Keratinocyte (primary cell): ENCODE measurements around the gene MALRD1. TPM values are rescaled to one million over a fixed set of nuclear protein-coding genes. Genes with fewer than 3 reads are reported as not detected.

ENCODE experiments used
- DNase-seq: peaks from one replicate; pipeline ENCODE4 v3.0.0-alpha.2; 2011; ENCODE audit warnings: low read depth, missing footprints, low spot score
- FAIRE-seq: peaks from 2 replicates; lab custom pipeline; 2011; peaks lifted over from hg19 to GRCh38; lab: Jason Lieb, UNC
- H2AFZ ChIP-seq: 2 replicates; pipeline ENCODE4 v1.6.0; 2012; ENCODE audit warnings: low read length, control low read depth, inconsistent platforms; ENCODE audit not compliant: control insufficient read depth
- H3K27ac ChIP-seq: 2 replicates; pipeline ENCODE4 v1.5.1; 2011; ENCODE audit warnings: low read length; ENCODE audit not compliant: control insufficient read depth, insufficient read depth
- H3K27me3 ChIP-seq: 3 replicates; pipeline ENCODE4 v1.6.0; 2011; ENCODE audit warnings: low read length; ENCODE audit not compliant: control insufficient read depth, insufficient read depth; ENCODE audit errors: extremely low read depth
- H3K36me3 ChIP-seq, 2 experiments: 2 replicates in 1 of 2; 3 replicates in 1 of 2; pipeline ENCODE4 v1.5.1; 2011; ENCODE audit warnings: low read length in 2 of 2, mild to moderate bottlenecking in 1 of 2; ENCODE audit not compliant: control insufficient read depth in 2 of 2, insufficient read depth in 2 of 2; ENCODE audit errors: extremely low read depth in 1 of 2
- H3K4me1 ChIP-seq: 3 replicates; pipeline ENCODE4 v1.5.1; 2011; ENCODE audit warnings: low read length; ENCODE audit not compliant: control insufficient read depth, insufficient read depth; ENCODE audit errors: extremely low read depth
- H3K4me2 ChIP-seq: 3 replicates; pipeline ENCODE4 v1.6.0; 2011; ENCODE audit warnings: low read depth, low read length; ENCODE audit not compliant: control insufficient read depth, insufficient read depth; ENCODE audit errors: extremely low read depth
- H3K4me3 ChIP-seq, 3 experiments: fragments of 200-600 bp in 1 of 3; sonication (generic) in 1 of 3; 2 replicates in 2 of 3; 3 replicates in 1 of 3; pipeline ENCODE4 v1.5.1; 2011 to 2016; ENCODE audit warnings: low read length in 3 of 3, mild to moderate bottlenecking in 3 of 3, control low read depth in 2 of 3, inconsistent platforms in 1 of 3, low read depth in 1 of 3, mixed read lengths in 1 of 3, mixed run types in 1 of 3, moderate library complexity in 1 of 3; ENCODE audit not compliant: control insufficient read depth in 2 of 3, insufficient read depth in 2 of 3; ENCODE audit errors: extremely low read depth in 1 of 3
- H3K79me2 ChIP-seq: 2 replicates; pipeline ENCODE4 v1.6.0; 2012; ENCODE audit warnings: low read length; ENCODE audit not compliant: control insufficient read depth, insufficient read depth
- H3K9ac ChIP-seq: 3 replicates; pipeline ENCODE4 v1.6.0; 2011; ENCODE audit warnings: low read length; ENCODE audit not compliant: control insufficient read depth, insufficient read depth; ENCODE audit errors: extremely low read depth
- H3K9me1 ChIP-seq: 3 replicates; pipeline ENCODE4 v1.6.0; 2011; ENCODE audit warnings: low read length; ENCODE audit not compliant: control insufficient read depth, insufficient read depth; ENCODE audit errors: extremely low read depth
- H3K9me3 ChIP-seq: 2 replicates; pipeline ENCODE4 v1.5.1; 2012; ENCODE audit warnings: low read depth, low read length; ENCODE audit not compliant: control insufficient read depth
- H4K20me1 ChIP-seq: 3 replicates; pipeline ENCODE4 v1.6.0; 2011; ENCODE audit warnings: low read length; ENCODE audit not compliant: control insufficient read depth, insufficient read depth; ENCODE audit errors: extremely low read depth
- EZH2 ChIP-seq: IDR thresholded peaks from one replicate; pipeline ENCODE4 v1.6.1; 2012; ENCODE audit warnings: inconsistent platforms, mild to moderate bottlenecking, low read length, moderate library complexity
- dilution Hi-C: fragments of 300-500 bp; cut with MboI; formaldehyde crosslinking; loops from one replicate; pipeline ENCODE4 v1.7.0; 2020; ENCODE audit warnings: low sequenced_read_pairs; ENCODE audit not compliant: extremely low pct_ligation_motif_present
- polyA plus RNA-seq, 5 experiments: library from polyadenylated mRNA; depleted of rRNA in 3 of 5; stranded (reverse) in 3 of 5; stranded (forward) in 1 of 5; unstranded in 1 of 5; fragments of >200 nt; gene quantifications; 1 replicate in 1 of 5; 2 replicates in 3 of 5; 3 replicates in 1 of 5; pipeline versions ENCODE4 v1.2.1 to v1.2.3, GENCODE V29; 2011 to 2012; ENCODE audit warnings: missing spikeins in 2 of 5, low read depth in 1 of 5, low replicate concordance in 1 of 5
- TF ChIP-seq, protein P1 (sequence below), 3 experiments: IDR thresholded peaks in 1 of 3; conservative IDR thresholded peaks in 1 of 3; optimal IDR thresholded peaks in 1 of 3; 2 replicates in 2 of 3; 3 replicates in 1 of 3; pipeline versions ENCODE3 to v1.5.1; 2011; ENCODE audit warnings: low read length in 3 of 3, mild to moderate bottlenecking in 3 of 3, moderate library complexity in 2 of 3, control low read depth in 1 of 3, inconsistent platforms in 1 of 3; ENCODE audit not compliant: insufficient read depth in 2 of 3; ENCODE audit errors: extremely low read depth in 1 of 3

The MALRD1 gene
- polyA plus RNA-seq, 1 donor (not counting 4 experiments of a cell fraction or from before 2014, with no cell fraction given) = not detected

DNA sequence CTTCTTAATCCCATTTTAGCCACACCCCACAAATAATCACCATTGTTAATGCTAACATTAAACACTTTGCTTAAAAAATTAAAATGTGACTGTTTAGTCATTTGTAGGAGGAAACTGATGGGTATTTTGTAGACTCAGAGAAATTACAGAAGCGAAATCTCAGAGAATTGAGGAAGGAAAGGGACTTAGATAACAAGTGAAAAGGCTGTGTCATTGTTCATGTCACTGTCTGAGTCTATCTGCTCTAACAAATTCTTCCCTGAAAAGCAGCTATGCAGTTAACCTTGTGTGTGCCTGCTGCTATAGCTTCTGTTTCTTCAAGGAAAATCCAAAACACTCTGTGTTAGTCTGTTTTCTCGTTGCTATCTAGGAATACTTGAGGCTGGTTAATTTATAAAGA lies 726.7 kb downstream of the MALRD1 start:
- dilution Hi-C loops = no loop called here
- H3K79me2 ChIP-seq = no peaks in the 10 kb centered on the region
- H3K9me1 ChIP-seq = no peaks in the 10 kb centered on the region
- H3K27me3 ChIP-seq = no peaks in the 10 kb centered on the region
- H3K27ac ChIP-seq = no peak overlapping the region
- no peak overlapping the region for H3K4me3 ChIP-seq
- H3K36me3 ChIP-seq = no peaks in the 10 kb centered on the region
- H2AFZ ChIP-seq = no peak overlapping the region
- no peaks in the 10 kb centered on the region for H3K9me3 ChIP-seq
- DNase-seq (no peak), FAIRE-seq (no peak)
- H3K4me2 ChIP-seq = no peak overlapping the region
- H3K4me1 ChIP-seq = peaks cover 7% of the 10 kb centered on the region
- TF ChIP-seq EZH2 = no peak
- TF ChIP-seq, protein P1, sequence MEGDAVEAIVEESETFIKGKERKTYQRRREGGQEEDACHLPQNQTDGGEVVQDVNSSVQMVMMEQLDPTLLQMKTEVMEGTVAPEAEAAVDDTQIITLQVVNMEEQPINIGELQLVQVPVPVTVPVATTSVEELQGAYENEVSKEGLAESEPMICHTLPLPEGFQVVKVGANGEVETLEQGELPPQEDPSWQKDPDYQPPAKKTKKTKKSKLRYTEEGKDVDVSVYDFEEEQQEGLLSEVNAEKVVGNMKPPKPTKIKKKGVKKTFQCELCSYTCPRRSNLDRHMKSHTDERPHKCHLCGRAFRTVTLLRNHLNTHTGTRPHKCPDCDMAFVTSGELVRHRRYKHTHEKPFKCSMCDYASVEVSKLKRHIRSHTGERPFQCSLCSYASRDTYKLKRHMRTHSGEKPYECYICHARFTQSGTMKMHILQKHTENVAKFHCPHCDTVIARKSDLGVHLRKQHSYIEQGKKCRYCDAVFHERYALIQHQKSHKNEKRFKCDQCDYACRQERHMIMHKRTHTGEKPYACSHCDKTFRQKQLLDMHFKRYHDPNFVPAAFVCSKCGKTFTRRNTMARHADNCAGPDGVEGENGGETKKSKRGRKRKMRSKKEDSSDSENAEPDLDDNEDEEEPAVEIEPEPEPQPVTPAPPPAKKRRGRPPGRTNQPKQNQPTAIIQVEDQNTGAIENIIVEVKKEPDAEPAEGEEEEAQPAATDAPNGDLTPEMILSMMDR (optimal IDR thresholded peaks at IDR 0.05 in 1 of 3, IDR thresholded peaks at IDR 0.05 in 1 of 3, conservative IDR thresholded peaks at IDR 0.05 in 1 of 3; ENCODE audit: extremely low read depth in 1 of 3, insufficient read depth in 2 of 3, low read length in 3 of 3) = no peak
- no peaks in the 10 kb centered on the region for H4K20me1 ChIP-seq
- H3K9ac ChIP-seq = no peak overlapping the region

DNA sequence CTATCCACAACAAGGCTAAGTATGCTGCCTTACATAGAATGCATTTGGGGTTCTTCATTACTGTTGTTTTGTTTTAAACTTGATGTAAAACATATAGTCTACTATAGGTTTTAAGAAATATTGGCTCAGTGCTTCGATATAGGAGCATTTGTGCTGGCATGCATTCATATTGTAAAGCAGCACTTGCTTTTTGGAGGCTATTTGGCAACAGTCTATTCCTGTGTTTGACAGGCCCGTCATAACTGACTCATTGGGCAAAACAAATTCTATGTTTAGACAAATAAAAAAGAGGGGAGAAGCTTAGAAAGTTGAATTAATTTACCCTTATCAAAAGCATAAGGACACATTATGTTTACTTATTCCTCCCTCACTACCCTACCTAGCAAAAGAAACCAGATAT lies 729.2 kb downstream of the MALRD1 start:
- FAIRE-seq = no peak
- H2AFZ ChIP-seq = no peak overlapping the region

More for the DNA sequence above, 729.2 kb downstream of the MALRD1 start:
- Histone ChIP-seq H3K9me3 (no peaks in the 10 kb centered on the region), H3K27ac (no peak overlapping the region), H3K27me3 (no peaks in the 10 kb centered on the region), H3K79me2 (no peaks in the 10 kb centered on the region), H3K9ac (no peak overlapping the region), H4K20me1 (no peaks in the 10 kb centered on the region), H3K4me1 (peaks cover 7% of the 10 kb centered on the region), H3K9me1 (no peaks in the 10 kb centered on the region), H3K36me3 (no peaks in the 10 kb centered on the region), H3K4me2 (no peak overlapping the region), H3K4me3 (no peak overlapping the region)
- TF ChIP-seq EZH2 = no peak
- TF ChIP-seq, protein P1 (optimal IDR thresholded peaks at IDR 0.05 in 1 of 3, IDR thresholded peaks at IDR 0.05 in 1 of 3, conservative IDR thresholded peaks at IDR 0.05 in 1 of 3; ENCODE audit: extremely low read depth in 1 of 3, insufficient read depth in 2 of 3, low read length in 3 of 3) = no peak
- dilution Hi-C loops = no loop called here
- no peak for DNase-seq
